K562 (cell line): Measurements from ENCODE around the gene LEMD1. TPM values are rescaled to one million over a fixed set of nuclear protein-coding genes. Genes with fewer than 3 reads are reported as not detected.

Experiments
- ATAC-seq: fragments of 200-7000 bp; cut with Tn5 transposase; 3 replicates; pipeline ENCODE4 v1.9.1; 2020; ENCODE audit warnings: moderate library complexity
- BruUV-seq: library from RNA; stranded (reverse); fragments of 400-500 nt; replicated peaks from 2 replicates; lab custom pipeline; 2021; lab: Mats Ljungman, UMichigan
- CTCF ChIA-PET: fragments of 300-600 bp; formaldehyde crosslinking; extraction: SDS; loops from one replicate; lab custom pipeline; 2021; ENCODE audit warnings: low intra/inter-chr PET ratio; lab: Yijun Ruan, JAX
- POLR2A ChIA-PET: fragments of 300-600, 350-650 bp; sonication (Branson Sonifier 250); formaldehyde crosslinking; extraction: SDS; loops from one replicate; lab custom pipeline; 2021; ENCODE audit warnings: antibody characterized with exemption, inconsistent platforms; lab: Yijun Ruan, JAX
- DNase-seq, 4 experiments: peaks; one replicate each; pipeline versions ENCODE4 v3.0.0 to v3.0.0-alpha.2; 2011 to 2018; ENCODE audit warnings: low spot score in 3 of 4, mixed read lengths in 3 of 4; ENCODE audit errors: extremely low read depth in 1 of 4
- FAIRE-seq: peaks from 2 replicates; lab custom pipeline; 2011; peaks lifted over from hg19 to GRCh38; lab: Jason Lieb, UNC
- H2AFZ ChIP-seq: 2 replicates; pipeline ENCODE4 v1.6.0; 2011; ENCODE audit warnings: low read depth, low read length, control low read depth, inconsistent platforms
- H3K27ac ChIP-seq: fragments of 200-600 bp; 3 replicates; pipeline ENCODE4 v1.8.0; 2011; ENCODE audit warnings: low read depth, mild to moderate bottlenecking, control low read depth, inconsistent platforms, low read length, moderate library complexity, mixed read lengths; ENCODE audit errors: extremely low read depth
- H3K27me3 ChIP-seq, 2 experiments: fragments of 300-600 bp in 1 of 2; 2 replicates in 1 of 2; 3 replicates in 1 of 2; pipeline versions ENCODE4 v1.6.0 to v1.8.0; 2011; ENCODE audit warnings: inconsistent platforms in 2 of 2, low read length in 2 of 2, mild to moderate bottlenecking in 1 of 2, mixed read lengths in 1 of 2, moderate library complexity in 1 of 2; ENCODE audit not compliant: control insufficient read depth in 2 of 2, insufficient read depth in 2 of 2
- H3K36me3 ChIP-seq: fragments of 300-600 bp; 3 replicates; pipeline ENCODE4 v1.8.0; 2011; ENCODE audit warnings: mild to moderate bottlenecking, low read length, inconsistent platforms; ENCODE audit not compliant: control insufficient read depth, insufficient read depth
- H3K4me1 ChIP-seq, 2 experiments: fragments of 200-600 bp in 1 of 2; replicated peaks in 1 of 2; 2 replicates in 1 of 2; 3 replicates in 1 of 2; pipeline versions ENCODE4 v1.5.1 to v1.8.0; 2011; ENCODE audit warnings: inconsistent platforms in 2 of 2, low read length in 2 of 2, mild to moderate bottlenecking in 1 of 2, mixed read lengths in 1 of 2, moderate library complexity in 1 of 2; ENCODE audit not compliant: control insufficient read depth in 2 of 2, insufficient read depth in 2 of 2
- H3K4me2 ChIP-seq: 2 replicates; pipeline ENCODE4 v1.6.1; 2011; ENCODE audit warnings: low read length, control low read depth, inconsistent platforms, mixed read lengths; ENCODE audit not compliant: insufficient read depth
- H3K4me3 ChIP-seq: fragments of 200-600 bp; sonication (generic), shearing (Covaris generic); 2 replicates; pipeline ENCODE4 v1.5.1; 2016; ENCODE audit warnings: control low read depth, inconsistent platforms
- H3K79me2 ChIP-seq: fragments of 200-600 bp; 3 replicates; pipeline ENCODE4 v1.8.0; 2011; ENCODE audit warnings: low read length, inconsistent platforms; ENCODE audit not compliant: control insufficient read depth, insufficient read depth
- H3K9ac ChIP-seq, 2 experiments: 2 replicates each; pipeline versions ENCODE4 v1.6.0 to v1.6.1; 2011; ENCODE audit warnings: low read depth in 2 of 2, low read length in 2 of 2, control low read depth in 1 of 2, inconsistent platforms in 1 of 2, mild to moderate bottlenecking in 1 of 2, mixed read lengths in 1 of 2; ENCODE audit not compliant: insufficient read depth in 1 of 2
- H3K9me1 ChIP-seq: one replicate; pipeline ENCODE4 v1.6.0; 2011; ENCODE audit warnings: inconsistent platforms, mild to moderate bottlenecking, low read length, moderate library complexity; ENCODE audit not compliant: control insufficient read depth, insufficient read depth
- H3K9me3 ChIP-seq: replicated peaks from 2 replicates; pipeline ENCODE4 v1.5.1; 2011; ENCODE audit warnings: low read depth, low read length, inconsistent platforms; ENCODE audit not compliant: control insufficient read depth, insufficient read depth
- H4K20me1 ChIP-seq: replicated peaks from 2 replicates; pipeline ENCODE4 v1.6.1; 2011; ENCODE audit warnings: low read length, inconsistent platforms, mixed read lengths; ENCODE audit not compliant: control insufficient read depth, insufficient read depth
- CBFA2T2 ChIP-seq: fragments of 450-650 bp; conservative IDR thresholded peaks from 2 replicates; pipeline ENCODE4 v1.6.1; 2017; ENCODE audit warnings: mild to moderate bottlenecking
- CBFA2T3 ChIP-seq: fragments of 450-650 bp; IDR thresholded peaks from 2 replicates; pipeline ENCODE4 v1.6.1; 2017
- IRF2 ChIP-seq: sonication (generic); formaldehyde crosslinking; IDR thresholded peaks from 2 replicates; pipeline ENCODE4 v1.8.1; 2022; ENCODE audit warnings: mild to moderate bottlenecking, missing genetic modification reagents
- KDM1A ChIP-seq, 2 experiments: fragments of 450-650 bp; IDR thresholded peaks; 2 replicates each; pipeline ENCODE4 v1.6.1; 2016; ENCODE audit warnings: mild to moderate bottlenecking in 2 of 2
- MTA1 ChIP-seq: fragments of 450-650 bp; IDR thresholded peaks from 2 replicates; pipeline ENCODE4 v1.6.1; 2017; ENCODE audit warnings: borderline replicate concordance
- PRPF4 ChIP-seq: fragments of 200-400 bp; formaldehyde crosslinking; IDR thresholded peaks from one replicate; pipeline ENCODE4 v1.6.1; 2017; ENCODE audit warnings: low read length, low read depth, mild to moderate bottlenecking; ENCODE audit not compliant: insufficient read depth, poor library complexity, severe bottlenecking
- RERE ChIP-seq: sonication (generic); formaldehyde crosslinking; IDR thresholded peaks from 2 replicates; pipeline ENCODE4 v1.8.0; 2023; ENCODE audit warnings: missing genetic modification reagents, mild to moderate bottlenecking, borderline replicate concordance
- TCF3 ChIP-seq: sonication (generic); formaldehyde crosslinking; IDR thresholded peaks from 2 replicates; pipeline ENCODE4 v1.4.0; 2020; ENCODE audit warnings: mild to moderate bottlenecking, missing genetic modification reagents
- TEAD4 ChIP-seq, 2 experiments: sonication (generic) in 1 of 2; formaldehyde crosslinking in 1 of 2; IDR thresholded peaks; 2 replicates each; pipeline versions ENCODE4 v1.6.1 to v1.8.0; 2012 to 2022; ENCODE audit warnings: borderline replicate concordance in 1 of 2, inconsistent platforms in 1 of 2, low read length in 1 of 2, mild to moderate bottlenecking in 1 of 2, missing genetic modification reagents in 1 of 2
- WGBS: fragments of 100-300 bp; shearing (Covaris generic); methylation state at CpG from one replicate; pipeline ENCODE4 v1.1.6; 2016; ENCODE audit warnings: low coverage, mixed read lengths; ENCODE audit not compliant: insufficient coverage; ENCODE audit errors: missing lambda C conversion rate; 5-methylcytosine and 5-hydroxymethylcytosine counted together
- in situ Hi-C: fragments of 300-500 bp; cut with MboI; formaldehyde crosslinking; loops from 4 replicates; pipeline ENCODE4 v1.15.0; 2018; ENCODE audit warnings: inconsistent platforms, mixed read lengths
- intact Hi-C: fragments of 100-400 bp; cut with micrococcal nuclease; formaldehyde crosslinking; loops from 2 replicates; pipeline ENCODE4 v1.14.2; 2022
- polyA plus RNA-seq, 8 experiments: library from polyadenylated mRNA; depleted of rRNA in 4 of 8; stranded (reverse) in 5 of 8; unstranded in 3 of 8; fragments of >200 nt; fragmentation: Nextera tagmentation in 2 of 8; fragmentation: Illumina TruSeq in 1 of 8; extraction: Ambion mirVana in 2 of 8; extraction: Trizol in 1 of 8; gene quantifications; 2 replicates each; pipeline versions ENCODE4 v1.2.1 to v1.2.3, GENCODE V29; 2011 to 2014; ENCODE audit warnings: inconsistent platforms in 1 of 8, missing spikeins in 1 of 8
- total RNA-seq, 7 experiments: library from RNA; depleted of rRNA in 6 of 7; stranded (reverse); fragments of >200 nt in 6 of 7; fragmentation: Illumina TruSeq in 2 of 7; extraction: Trizol in 2 of 7; gene quantifications; 2 replicates each; pipeline versions ENCODE4 v1.2.1 to v1.2.3, GENCODE V29; 2011 to 2021; ENCODE audit warnings: low replicate concordance in 1 of 7

The LEMD1 gene
- total and polyA plus RNA-seq, 9 of the 15 experiments (the other 6 are each of a cell fraction or from before 2014, with no cell fraction given) = 0.11 to 2.4 (median 0.57) TPM; not detected in 1

- FAIRE-seq (no peak), DNase-seq (peak in 1 of 4 experiments; percentile 19), ATAC-seq (no peak)
- no peak overlapping the region for H3K9ac ChIP-seq
- peaks cover 4% of the 10 kb centered on the region for H4K20me1 ChIP-seq
- POLR2A ChIA-PET = no interaction called here
- H3K36me3 ChIP-seq = no peaks in the 10 kb centered on the region
- intact Hi-C loops = no loop called here
- whole genome bisulfite sequencing = 1% methylated on average over 8 of the region's 8 CpGs
- no peaks in the 10 kb centered on the region for H3K9me3 ChIP-seq
- no peak overlapping the region for H3K27ac ChIP-seq
- CTCF ChIA-PET = no interaction called here
- H3K4me2 ChIP-seq = no peak overlapping the region
- no TSS peak for BruUV-seq
- TF ChIP-seq RERE (CRISPR knock-in tag) (no peak), TCF3 (CRISPR knock-in tag) (peak; percentile 35; the same call in 1 of the 2 replicates), CBFA2T2 (0 out of 2 replicates have a peak, but pooled peaks have one; percentile 11), PRPF4 (no peak), TEAD4 (IDR thresholded peaks at IDR 0.05; ENCODE audit: low read length) (0 out of 2 replicates have a peak, but pooled peaks have one; percentile 12), TEAD4 (CRISPR knock-in tag; IDR thresholded peaks at IDR 0.05; ENCODE audit: borderline replicate concordance) (no peak), CBFA2T3 (peak; percentile 57), MTA1 (no peak), IRF2 (CRISPR knock-in tag) (no peak), KDM1A (IDR thresholded peaks at IDR 0.05) (peak; percentile 48 to 51; a peak in 2 of 4 replicates)
- no peaks in the 10 kb centered on the region for H3K4me1 ChIP-seq
- H3K9me1 ChIP-seq = no peaks in the 10 kb centered on the region
- peaks cover 22 to 43% of the 10 kb centered on the region in 2 experiments for H3K27me3 ChIP-seq
- no peak overlapping the region for H2AFZ ChIP-seq
- no peaks in the 10 kb centered on the region for H3K79me2 ChIP-seq
- no peak overlapping the region for H3K4me3 ChIP-seq
- in situ Hi-C loops = no loop called here
These were observed 55.9 kb downstream of the LEMD1 start for GRCh38 chr1:205365945-205366463.
